ENCODE data around the gene DPPA3.
A peak's percentile ranks its signal among the peaks of the same experiment; 100 is the strongest.
"Not testable (repeated sequence)": the region's sequence is repeated elsewhere in the genome, so short reads cannot be mapped to it uniquely, and the experiment has no call there.

Gene DPPA3

DNA sequence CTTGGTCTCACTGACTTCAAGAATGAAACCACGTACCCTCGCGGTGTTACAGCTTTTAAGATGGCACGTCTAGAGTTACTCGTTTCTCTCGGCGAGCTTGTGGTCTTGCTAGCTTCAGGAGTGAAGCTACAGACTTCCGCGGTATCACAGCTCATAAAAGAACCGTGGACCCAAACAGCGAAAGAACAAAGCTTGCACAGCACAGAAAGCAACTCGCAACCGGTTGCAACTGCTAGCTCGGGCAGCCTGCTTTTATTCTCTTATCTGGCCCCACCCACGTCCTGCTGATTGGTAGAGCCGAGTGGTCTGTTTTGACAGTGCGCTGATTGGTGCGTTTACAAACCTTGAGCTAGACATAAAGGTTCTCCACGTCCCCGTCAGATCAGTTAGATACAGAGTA is 40.2 kb downstream of the DPPA3 start:
- H3K36me3 Mint-ChIP-seq: peaks cover 2 to 3% of the 10 kb centered on the region in 2 donors
- H3K4me3 Mint-ChIP-seq: no peak overlapping the region
- no peak overlapping the region for H3K27ac Mint-ChIP-seq
- peaks cover 8 to 19% of the 10 kb centered on the region in 2 donors for H3K4me1 Mint-ChIP-seq
- DNase-seq: no peak
- no peaks in the 10 kb centered on the region for H3K27me3 Mint-ChIP-seq
- H3K9me3 Mint-ChIP-seq: peaks cover 0 to 1% of the 10 kb centered on the region in 2 donors
- no peak for ATAC-seq (replicated peaks)

GRCh38 chr12:7751941-7752922 is 41.0 kb downstream of the DPPA3 start:
- H3K4me1 Mint-ChIP-seq: peaks cover 6 to 14% of the 10 kb centered on the region in 2 donors
- H3K36me3 Mint-ChIP-seq, H3K27ac Mint-ChIP-seq, H3K9me3 Mint-ChIP-seq, H3K4me3 Mint-ChIP-seq, H3K27me3 Mint-ChIP-seq, DNase-seq: not testable (repeated sequence)
- ATAC-seq (replicated peaks): peak; percentile 67 to 83

DNA sequence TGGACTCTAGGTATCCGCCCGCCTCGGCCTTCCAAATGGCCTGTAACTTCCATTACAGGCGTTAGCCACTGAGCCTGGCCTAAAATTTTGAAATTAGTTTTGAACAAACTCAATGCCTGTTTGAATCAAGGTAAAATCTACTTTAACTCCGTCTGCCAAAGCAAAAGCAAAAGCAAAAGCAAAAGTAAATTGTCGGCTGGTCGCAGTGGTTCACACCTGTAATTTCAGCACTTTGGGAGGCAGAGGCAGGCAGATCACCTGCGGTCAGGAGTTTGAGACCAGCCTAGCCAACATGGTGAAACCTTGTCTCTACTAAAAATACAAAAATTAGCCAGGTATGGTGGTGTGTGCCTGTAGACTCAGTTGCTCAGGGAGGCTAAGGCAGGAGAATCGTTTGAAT is 44.4 kb downstream of the DPPA3 start:
- H3K27ac Mint-ChIP-seq: not testable (repeated sequence)

DNA sequence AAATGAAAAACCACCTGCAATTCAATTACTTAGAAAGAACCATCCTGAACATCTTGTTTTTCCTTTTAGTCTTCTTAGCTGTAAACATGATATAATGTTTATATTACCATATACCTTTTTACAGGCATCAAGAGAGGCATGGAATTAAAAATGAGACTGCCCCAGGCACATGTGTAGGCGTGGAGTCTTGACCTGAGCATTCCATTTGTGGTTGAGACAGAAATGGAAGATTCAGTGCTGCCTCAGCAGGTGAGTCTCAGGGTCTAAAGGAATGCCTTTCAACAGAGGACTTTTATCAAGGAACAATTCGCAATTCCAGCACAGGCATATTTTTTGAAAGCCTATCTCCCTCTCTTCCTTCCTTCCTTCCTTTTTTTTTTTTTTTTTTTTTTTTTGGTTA is 45.8 kb downstream of the DPPA3 start:
- Mint-ChIP-seq H3K36me3 (no peaks in the 10 kb centered on the region), H3K4me3 (no peak overlapping the region), H3K9me3 (no peaks in the 10 kb centered on the region), H3K27ac (no peak overlapping the region), H3K27me3 (no peaks in the 10 kb centered on the region), H3K4me1 (peaks cover 2 to 6% of the 10 kb centered on the region in 2 donors)
- ATAC-seq (replicated peaks) (no peak), DNase-seq (no peak)

More for the DNA sequence above, 44.4 kb downstream of the DPPA3 start:
- DNase-seq; H3K36me3 Mint-ChIP-seq; H3K4me1 Mint-ChIP-seq; H3K9me3 Mint-ChIP-seq; H3K27me3 Mint-ChIP-seq; ATAC-seq (replicated peaks): not testable (repeated sequence)
- peak overlapping the region in 1 of 2 donors; percentile 53 for H3K4me3 Mint-ChIP-seq

DNA sequence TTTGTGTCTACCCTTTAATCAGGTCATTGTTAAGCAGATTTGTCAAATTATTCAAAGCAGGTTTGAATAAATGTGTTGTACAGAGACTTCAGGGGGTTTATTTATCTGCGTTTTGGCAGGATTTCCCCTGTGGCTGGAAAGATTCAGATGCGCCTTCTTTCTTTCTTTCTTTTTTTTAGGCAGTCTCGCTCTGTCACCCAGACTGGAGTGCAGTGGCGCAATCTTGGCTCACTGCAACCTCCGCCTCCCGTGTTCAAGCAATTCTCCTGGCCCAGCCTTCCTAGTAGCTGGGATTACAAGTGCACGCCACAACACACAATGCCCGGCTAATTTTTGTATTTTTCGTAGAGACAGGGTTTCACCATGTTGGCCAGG is 47.5 kb downstream of the DPPA3 start:
- DNase-seq: no peak
- H3K27ac Mint-ChIP-seq: no peak overlapping the region

More for the DNA sequence above, 47.5 kb downstream of the DPPA3 start:
- Mint-ChIP-seq H3K9me3 (no peaks in the 10 kb centered on the region), H3K36me3 (no peaks in the 10 kb centered on the region), H3K4me1 (no peaks in the 10 kb centered on the region), H3K27me3 (no peaks in the 10 kb centered on the region), H3K4me3 (no peak overlapping the region)
- no peak for ATAC-seq (replicated peaks)
